HG02943 (cell line): ENCODE results near the gene FCAR.
"Not testable (repeated sequence)": the region's sequence is repeated elsewhere in the genome, so short reads cannot be mapped to it uniquely, and the experiment has no call there.

Experiments
- ATAC-seq: cut with Tn5 transposase; IDR thresholded peaks from one replicate; pipeline ENCODE4 v1.9.1; 2021; ENCODE audit warnings: mild to moderate bottlenecking, low read depth, moderate library complexity; ENCODE audit not compliant: unreplicated experiment

FCAR gene

DNA sequence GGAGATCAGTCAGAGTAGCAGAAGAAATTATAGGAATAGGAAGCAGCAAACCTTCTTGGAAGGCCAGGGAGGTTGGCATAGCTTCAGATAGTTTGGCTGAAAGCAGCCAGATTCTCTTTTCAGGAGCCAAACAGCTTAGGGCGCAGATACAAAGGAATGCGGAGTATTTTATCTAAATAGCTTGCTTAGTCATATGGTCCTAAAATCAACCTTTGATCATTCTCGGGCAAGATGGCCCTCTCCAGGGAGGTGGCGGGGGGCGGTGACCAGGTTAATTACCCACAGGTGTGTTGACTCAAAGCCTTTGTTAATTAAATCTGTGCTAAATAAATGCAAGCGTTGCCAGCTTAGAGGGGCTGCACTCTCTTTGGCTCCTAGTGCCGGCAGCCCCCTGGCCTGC, 19.4 kb downstream of the FCAR start:
- ATAC-seq = no peak

DNA sequence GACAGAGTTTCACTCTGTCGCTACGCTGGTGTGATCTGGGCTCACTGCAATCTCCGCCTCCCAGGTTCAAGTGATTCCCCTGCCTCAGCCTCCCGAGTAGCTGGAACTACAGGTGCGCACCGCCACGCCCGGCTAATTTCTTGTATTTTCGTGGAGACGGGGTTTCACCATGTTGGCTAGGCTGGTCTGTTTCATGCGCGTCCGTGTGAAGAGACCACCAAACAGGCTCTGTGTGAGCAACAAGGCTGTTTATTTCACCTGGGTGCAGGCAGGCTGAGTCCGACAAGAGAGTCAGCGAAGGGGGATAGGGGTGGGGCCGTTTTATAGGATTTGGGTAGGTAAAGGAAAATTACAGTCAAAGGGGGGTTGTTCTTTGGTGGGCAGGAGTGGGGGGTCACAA, 20.1 kb downstream of the FCAR start:
- ATAC-seq = not testable (repeated sequence)

DNA sequence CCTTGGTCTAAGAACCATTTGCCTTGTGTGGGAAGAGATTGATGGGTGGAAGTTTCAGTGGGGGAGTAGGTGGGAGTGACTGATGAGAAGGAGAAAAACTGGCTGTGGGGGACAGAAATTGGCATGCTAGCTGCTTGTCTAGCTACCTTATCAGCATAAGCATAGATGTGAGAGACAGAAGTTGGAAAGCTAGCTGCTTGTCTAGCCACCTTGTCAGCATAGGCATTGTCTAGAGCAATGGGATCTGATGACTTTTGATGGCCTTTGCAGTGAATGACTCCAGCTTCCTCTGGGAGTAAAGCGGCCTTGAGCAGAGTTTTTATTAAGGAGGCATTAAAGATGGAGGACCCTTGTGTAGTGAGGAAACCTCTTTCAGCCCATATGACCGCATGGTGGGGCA, 22.0 kb downstream of the FCAR start:
- no peak for ATAC-seq

DNA sequence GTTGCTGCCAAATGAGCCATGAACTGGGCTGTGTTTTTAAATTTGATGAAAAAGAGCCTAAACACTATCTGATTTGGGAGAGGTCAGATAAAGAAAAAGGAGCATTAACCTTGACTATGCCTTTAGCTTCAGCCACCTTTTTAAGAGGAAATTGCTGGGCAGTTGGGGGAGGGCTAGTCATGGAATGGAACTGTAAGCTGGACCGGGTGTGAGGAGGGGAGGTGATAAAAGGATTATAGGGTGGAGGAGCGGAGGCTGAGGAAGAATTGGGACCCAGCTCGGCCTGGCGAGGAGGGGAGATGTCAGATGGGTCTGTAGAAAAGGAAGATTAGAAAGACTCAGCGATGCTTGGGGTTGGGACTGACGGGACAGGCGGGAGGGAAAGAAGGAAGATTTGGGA, 24.6 kb downstream of the FCAR start:
- not testable (repeated sequence) for ATAC-seq

DNA sequence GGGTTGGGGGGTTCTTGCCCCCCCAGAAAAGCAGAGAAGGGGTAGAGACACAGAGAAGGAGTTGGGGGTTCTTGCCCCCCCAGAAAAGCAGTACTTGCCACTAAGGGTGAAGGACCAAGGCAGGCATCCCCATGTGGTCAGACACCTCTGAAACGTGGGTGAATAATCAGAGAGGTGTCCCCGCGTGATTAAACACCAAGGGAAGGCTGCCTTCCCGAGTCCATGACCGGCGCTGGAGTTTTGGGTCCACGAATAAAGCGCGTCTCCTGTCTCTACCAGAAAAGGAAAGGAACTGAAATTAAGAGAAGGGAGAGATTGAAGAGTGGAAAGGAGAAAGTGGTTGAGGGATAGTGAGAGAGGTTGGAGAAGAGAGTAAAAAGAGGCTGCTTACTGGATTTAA, 25.6 kb downstream of the FCAR start:
- not testable (repeated sequence) for ATAC-seq

DNA sequence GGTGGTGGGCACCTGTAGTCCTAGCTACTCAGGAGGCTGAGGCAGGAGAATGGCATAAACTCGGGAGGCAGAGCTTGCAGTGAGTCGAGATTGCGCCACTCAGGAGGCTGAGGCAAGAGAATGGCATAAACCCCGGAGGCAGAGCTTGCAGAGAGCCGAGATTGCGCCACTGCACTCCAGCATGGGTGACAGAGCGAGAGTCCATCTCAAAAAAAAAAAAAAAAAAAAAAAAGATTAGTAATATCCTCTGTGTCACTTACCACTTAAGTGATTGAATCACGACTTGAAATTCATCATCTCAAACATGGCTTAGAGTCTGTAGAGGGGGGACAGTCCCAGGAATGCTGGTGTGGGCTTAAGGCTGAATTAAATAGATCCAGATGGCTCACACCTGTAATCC, 27.1 kb downstream of the FCAR start:
- ATAC-seq = not testable (repeated sequence)

DNA sequence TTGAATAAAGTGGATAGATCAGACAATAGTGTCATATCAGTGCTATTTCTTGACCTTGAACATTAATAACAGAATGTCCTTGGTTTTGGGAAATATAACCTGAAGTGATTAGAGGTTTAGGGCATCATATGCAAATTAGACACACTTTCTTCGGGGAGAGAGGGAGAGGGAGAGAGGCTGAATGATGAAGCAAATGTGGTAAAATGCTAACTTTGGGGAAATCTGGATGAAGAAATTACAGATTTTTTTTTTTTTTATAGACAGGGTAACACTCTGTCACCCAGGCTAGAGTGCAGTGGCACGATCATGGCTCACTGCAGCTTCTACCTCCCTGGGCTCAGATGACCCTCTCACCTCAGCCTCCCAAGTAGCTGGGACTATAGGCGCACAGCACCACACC, 28.0 kb downstream of the FCAR start:
- ATAC-seq = no peak

DNA sequence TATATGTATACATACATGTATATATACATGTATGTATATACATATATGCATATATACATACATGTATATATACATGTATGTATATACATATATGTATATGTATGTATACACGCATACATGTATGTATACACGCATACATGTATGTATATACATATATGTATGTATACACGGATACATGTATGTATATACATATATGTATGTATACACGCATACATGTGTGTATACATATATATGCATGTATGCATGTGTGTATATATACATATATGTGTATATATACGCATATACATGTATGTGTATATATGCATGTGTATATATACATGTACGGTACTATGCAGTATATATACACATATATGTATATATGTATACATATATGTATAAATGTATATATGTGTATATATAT, 29.3 kb downstream of the FCAR start:
- ATAC-seq = no peak

DNA sequence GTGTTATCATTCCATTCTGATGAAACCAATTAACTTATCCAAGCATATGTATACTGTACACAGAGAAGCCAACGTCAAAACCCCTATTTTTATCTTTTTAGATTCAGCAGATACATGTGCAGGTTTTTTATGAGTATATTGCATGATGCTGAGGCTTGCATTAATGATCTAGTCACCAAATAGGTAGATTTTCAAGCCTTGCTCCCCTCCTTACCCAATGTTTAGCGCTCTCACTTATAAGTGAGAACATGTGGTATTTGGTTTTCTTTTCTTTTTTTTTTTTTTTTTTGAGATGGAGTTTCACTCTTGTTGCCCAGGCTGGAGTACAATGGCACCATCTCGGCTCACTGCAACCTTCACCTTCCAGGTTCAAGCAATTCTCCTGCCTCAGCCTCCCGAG, 30.2 kb downstream of the FCAR start:
- ATAC-seq = not testable (repeated sequence)

DNA sequence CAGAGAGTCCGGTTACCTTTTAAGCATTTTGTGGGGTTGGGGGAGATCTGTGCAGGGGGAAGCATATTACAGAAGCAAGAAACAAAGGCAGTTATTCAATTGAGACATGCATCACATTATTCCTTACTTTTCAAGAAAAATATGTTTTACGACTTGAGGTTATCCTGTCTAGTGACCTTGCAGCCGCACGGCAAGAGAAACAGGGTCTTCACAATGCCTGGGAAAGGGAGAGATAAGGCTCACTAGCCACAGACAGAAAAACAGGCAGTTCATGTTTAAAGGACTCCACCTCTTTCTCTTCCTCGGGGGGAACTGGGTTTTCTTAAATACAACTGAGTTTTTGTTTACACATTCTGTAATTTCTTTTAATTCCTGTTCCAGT, 31.4 kb downstream of the FCAR start:
- ATAC-seq = no peak

DNA sequence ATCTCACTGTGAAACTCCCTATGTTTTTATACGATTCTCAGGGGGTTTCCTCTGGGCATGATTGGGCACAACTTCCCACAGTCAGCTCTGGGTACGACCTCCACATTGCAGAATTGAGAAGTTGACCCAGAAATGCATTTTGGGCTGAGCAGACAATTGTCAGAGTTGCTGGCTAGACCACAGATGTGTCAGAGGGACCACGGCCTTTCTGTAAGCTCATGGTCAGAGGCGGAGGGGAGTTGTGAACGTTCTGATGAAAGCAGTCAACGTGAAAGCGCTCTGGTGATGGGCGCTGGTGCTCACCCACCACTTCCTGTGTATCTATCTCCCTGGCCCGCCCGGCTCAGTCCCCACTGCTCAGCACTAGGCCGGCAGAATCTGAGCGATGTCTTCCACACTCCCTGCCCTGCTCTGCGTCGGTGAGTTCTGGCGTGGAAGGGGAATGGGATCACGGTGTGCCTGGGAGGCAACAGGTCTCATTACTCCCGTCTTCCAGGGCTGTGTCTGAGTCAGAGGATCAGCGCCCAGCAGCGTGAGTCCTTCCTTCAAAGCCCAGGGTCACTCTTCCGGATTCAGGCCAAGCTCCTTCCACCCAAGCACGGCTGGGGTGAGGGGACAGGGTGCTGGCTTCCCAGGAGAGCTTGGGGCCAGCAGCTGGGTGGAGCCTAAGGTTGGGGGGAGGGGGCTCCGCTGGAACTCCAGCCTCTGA, 31.9 kb downstream of the FCAR start, which contains the start of gene NCR1:
TSS of gene NCR1 (plus strand) at position 346 of the 709 bp plus-strand sequence. CDS start at position 386, 40 bp downstream.
- ATAC-seq = no peak

DNA sequence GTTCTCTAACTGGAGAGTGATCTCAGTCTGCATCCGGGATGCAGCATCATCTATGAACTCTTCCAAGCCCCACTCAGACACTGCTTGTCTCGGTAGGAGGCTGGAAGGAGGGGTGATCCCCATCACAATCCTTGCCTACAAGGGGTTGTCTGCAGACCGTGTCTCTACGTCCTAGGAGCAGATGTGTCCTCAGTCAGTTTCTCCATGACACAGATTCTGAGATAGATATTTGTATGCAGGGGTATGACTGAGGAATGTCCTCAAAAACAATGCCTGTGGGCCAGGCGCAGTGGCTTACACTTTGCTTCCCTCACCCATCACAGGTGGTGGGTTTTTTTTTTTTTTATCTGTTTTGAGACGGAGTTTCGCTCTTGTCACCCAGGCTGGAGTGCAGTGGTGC, 32.8 kb downstream of the FCAR start:
- no peak for ATAC-seq

DNA sequence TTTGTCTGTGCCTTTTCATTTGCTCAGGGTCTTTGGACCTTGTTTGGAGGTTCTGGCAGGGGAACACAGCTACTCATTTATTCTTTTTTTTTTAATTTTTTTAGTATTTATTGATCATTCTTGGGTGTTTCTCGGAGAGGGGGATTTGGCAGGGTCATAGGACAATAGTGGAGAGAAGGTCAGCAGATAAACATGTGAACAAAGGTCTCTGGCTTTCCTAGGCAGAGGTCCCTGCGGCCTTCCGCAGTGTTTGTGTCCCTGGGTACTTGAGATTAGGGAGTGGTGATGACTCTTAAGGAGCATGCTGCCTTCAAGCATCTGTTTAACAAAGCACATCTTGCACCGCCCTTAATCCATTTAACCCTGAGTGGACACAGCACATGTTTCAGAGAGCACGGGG, 33.9 kb downstream of the FCAR start:
- ATAC-seq = not testable (repeated sequence)

DNA sequence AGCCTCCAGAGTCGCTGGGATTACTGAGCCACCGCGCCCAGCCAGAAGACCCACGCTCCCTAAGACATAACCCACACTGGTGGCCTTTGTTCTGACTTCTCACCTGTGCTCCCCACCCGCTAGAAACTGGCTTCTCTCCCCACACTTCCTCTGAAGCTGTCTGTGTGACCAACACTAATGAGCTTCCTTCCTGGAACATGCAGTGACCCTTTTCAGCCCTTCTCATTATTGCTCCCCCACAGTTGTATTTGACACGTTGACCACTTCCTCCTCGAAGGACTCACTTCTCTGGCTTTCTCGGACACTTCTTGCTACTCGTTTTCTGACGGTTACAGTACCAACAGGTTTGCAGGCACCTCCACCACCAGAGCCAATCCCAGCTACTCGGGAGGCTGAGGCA, 42.8 kb downstream of the FCAR start:
- no peak for ATAC-seq

DNA sequence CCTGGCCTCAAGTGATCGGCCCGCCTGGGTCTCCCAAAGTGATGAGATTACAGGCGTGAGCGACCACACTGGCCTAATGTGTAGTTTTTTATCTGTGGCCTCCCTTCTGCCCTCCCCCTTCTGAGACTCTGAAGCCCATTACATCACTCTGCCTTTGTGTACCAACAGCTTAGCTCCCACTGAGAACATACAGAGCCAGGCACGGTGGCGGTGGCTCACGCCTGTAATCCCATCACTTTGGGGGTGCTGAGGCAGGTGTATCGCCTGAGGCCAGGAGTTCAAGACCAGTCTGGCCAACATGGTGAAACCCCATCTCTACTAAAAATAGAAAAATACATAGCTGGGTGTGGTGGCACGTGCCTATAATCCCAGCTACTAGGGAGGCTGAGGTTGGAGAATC, 44.5 kb downstream of the FCAR start:
- no peak for ATAC-seq

DNA sequence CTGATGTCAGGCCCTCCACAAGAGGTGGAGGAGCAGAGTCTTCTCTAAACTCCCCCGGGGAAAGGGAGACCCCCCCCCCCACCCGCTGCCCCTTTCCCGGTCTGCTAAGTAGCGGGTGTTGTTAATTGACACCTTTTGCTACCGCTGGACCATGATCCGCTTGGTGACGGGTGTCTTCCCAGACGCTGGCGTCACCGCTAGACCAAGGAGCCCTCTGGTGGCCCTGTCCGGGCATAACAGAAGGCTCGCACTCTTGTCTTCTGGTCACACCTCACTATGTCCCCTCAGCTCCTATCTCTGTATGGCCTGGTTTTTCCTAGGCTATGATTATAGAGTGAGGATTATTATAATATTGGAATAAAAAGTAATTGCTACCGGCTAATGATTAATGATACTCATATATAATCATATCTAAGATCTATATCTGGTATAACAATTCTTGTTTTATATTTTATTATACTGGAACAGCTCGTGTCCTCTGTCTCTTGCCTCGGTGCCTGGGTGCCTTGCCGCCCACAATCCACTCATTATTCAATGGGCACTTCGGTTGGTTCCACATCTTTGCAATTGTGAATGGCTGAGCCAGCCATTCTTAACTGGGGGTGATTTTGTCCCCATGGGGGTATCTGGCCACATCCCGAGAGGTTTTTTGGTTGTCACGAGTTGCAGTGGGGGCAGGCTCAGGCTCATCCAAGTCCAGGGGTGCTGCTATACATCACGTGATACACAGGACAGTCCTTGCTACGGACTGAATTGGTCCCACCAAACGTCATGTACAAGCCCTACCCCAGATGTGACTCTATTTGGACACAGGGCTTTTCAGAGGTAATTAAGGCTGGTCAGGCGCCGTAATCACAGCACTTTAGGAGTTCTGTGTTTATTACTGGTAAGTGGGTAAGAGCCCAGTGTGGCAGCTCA, 45.9 kb downstream of the FCAR start:
- not testable (repeated sequence) for ATAC-seq

DNA sequence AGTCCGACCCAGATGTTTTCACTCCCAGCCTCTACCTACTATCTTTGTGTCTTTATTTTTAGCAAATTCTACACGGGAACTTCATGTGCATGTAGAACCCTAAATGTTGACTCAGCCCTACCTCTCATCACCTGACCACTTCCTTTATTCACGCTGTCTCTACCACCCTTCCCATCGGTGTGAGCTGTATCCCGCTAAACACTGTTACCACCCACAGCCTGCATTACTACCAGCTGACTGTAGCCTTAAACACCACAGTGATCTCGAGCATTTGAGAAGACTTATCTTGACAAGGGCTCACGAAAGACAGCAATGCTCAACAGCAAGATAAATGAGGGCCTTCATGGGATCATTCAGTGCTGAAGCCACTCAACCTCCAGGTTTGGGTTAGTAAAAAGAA, 47.0 kb downstream of the FCAR start:
- ATAC-seq = no peak

DNA sequence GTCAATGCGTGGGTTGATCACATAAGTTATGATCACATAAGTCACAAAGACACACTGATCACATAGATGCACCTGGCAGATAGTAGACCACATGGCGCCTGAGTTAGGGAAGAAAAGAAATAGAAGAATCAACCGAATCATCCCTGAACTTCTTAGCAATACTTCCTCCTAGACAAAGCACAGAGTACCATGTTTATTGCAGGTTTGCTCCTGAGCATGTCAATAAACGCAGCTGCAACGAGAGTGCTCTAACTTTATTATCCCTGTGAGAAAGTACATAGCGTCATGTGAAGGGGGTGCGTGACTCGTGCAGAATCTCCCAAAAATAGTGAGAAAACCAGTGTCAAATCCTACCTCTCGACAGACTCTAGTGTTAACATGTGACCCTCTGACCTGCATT, 49.2 kb downstream of the FCAR start:
- no peak for ATAC-seq

DNA sequence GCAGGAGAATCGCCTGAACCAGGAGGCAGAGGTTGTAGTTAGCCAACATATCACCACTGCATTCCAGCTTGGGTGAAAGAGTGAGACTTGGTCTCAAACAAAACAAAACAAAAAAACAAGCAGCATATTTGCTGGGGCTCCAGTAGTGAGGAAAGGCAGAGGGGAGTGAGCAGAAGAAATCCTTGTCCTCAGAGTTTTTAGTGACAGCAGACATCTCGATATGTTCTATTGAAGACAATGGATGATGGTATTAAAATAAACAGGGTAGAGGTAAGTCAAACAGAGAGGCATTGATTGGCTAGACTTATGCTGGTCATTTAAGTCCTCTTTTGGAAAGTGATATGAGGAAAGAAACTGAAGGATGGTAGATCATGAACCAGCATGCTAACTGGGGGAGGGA, 54.3 kb downstream of the FCAR start:
- ATAC-seq = no peak

DNA sequence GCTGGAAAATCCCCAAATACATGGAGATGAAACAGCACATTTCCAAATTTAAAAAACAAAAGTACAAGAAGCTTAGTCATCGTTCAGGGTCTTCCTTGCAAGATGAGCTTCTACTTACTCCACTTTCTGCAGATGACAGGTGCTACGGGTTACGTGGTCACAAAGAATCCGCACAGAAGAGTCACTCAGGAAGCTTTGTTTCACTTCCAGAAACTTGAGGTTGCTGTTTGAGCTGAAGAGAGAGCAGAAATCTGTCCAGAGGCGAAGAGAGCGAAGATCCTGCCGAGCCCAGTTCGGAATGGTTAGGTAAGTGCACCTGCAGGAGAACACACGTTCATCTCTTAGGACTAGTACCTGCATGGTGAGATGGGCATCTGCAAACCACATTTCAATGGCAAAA, 63.9 kb downstream of the FCAR start:
- ATAC-seq = no peak

DNA sequence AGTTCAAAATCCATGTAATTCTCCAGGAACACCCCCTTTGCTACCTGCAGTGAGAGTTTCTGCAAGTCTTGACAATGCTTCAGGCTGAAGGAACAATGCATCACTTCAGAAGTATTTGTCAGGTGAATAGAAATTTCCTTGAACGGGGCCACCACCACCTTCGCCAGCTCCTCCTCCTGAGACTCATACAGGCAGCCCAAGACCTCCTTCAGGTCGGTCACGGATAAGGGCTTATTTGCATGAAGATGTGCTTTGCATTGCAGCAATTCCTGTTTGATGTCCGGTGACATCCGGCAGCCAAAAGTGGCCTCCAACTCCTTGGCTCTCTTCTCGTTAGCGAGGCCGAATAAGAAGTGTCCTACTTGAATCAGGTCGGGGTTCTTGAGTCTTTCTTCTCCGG, 64.9 kb downstream of the FCAR start:
- no peak for ATAC-seq

DNA sequence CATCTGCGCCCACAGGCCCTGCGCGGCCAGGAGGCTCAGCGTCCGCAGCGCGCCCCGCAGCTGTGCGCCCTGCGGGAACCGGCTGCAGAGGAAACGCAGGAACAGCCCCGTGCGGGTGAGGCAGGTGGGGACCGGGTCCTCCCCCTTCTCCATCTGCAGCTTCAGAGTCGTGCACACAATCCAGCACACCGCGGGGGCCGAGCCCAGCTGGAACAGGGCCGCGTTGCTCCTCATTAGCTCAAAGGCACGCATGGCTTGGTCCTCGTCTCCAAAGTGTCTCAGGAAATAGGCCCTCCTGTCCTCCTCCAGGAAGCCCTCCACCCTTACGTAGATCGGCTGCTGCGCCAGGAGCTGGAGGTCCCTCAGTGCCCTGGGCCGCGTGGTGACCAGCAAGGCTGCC, 65.5 kb downstream of the FCAR start:
- ATAC-seq = not testable (repeated sequence)
